T-helper 2 cell (primary cell): Measurements from ENCODE around the gene RCL1.
"Not testable (repeated sequence)": the region's sequence is repeated elsewhere in the genome, so short reads cannot be mapped to it uniquely, and the experiment has no call there.

Experiments
- DNase-seq, 5 experiments: peaks; one replicate each; pipeline versions ENCODE4 v3.0.0 to v3.0.0-alpha.2; 2012 to 2022

RCL1 gene

GRCh38 chr9:4783191-4783590 lies 9.6 kb upstream of the RCL1 start:
- DNase-seq = not testable (repeated sequence)

- no peak for DNase-seq
Observed at GRCh38 chr9:4784403-4784802, 8.3 kb upstream of the RCL1 start.

GRCh38 chr9:4786599-4786998 lies 6.1 kb upstream of the RCL1 start:
- no peak for DNase-seq

GRCh38 chr9:4787876-4788275 lies 4.9 kb upstream of the RCL1 start:
- DNase-seq = no peak

GRCh38 chr9:4788703-4789102 lies 4.0 kb upstream of the RCL1 start:
- DNase-seq = no peak

GRCh38 chr9:4792054-4792571 lies 631 bp upstream of the RCL1 start:
- no peak for DNase-seq

GRCh38 chr9:4793459-4794395 lies 983 bp downstream of the RCL1 start:
- peak in 1 of 5 experiments; percentile 44 for DNase-seq

- no peak for DNase-seq
Observed at GRCh38 chr9:4794691-4795090, 1.9 kb downstream of the RCL1 start.

GRCh38 chr9:4795108-4795507 lies 2.4 kb downstream of the RCL1 start:
- not testable (repeated sequence) for DNase-seq

GRCh38 chr9:4796530-4796929 lies 3.8 kb downstream of the RCL1 start:
- no peak for DNase-seq

- DNase-seq = peak in 1 of 5 experiments; percentile 22
Observed at GRCh38 chr9:4796988-4797853, 4.5 kb downstream of the RCL1 start.

- DNase-seq = no peak
Observed at GRCh38 chr9:4797854-4798150, 5.1 kb downstream of the RCL1 start.

- DNase-seq = no peak
Observed at GRCh38 chr9:4798281-4799032, 5.7 kb downstream of the RCL1 start.

- DNase-seq = no peak
Observed at GRCh38 chr9:4799033-4799430, 6.3 kb downstream of the RCL1 start.

- no peak for DNase-seq
Observed at GRCh38 chr9:4799775-4800174, 7.0 kb downstream of the RCL1 start.

GRCh38 chr9:4801156-4801555 lies 8.4 kb downstream of the RCL1 start:
- DNase-seq = no peak

GRCh38 chr9:4803670-4804530 lies 11.2 kb downstream of the RCL1 start:
- no peak for DNase-seq

- DNase-seq = no peak
Observed at GRCh38 chr9:4804531-4805016, 11.8 kb downstream of the RCL1 start.

GRCh38 chr9:4805191-4805918 lies 12.6 kb downstream of the RCL1 start:
- no peak for DNase-seq

- no peak for DNase-seq
Observed at GRCh38 chr9:4810565-4810964, 17.8 kb downstream of the RCL1 start.

- no peak for DNase-seq
Observed at GRCh38 chr9:4811824-4812223, 19.1 kb downstream of the RCL1 start.
